Erythroblast (primary cell): ENCODE results near the gene NEB.

Source experiments
- GATA1 ChIP-seq: IDR thresholded peaks from 2 replicates; pipeline ENCODE4 v1.6.1; 2011; ENCODE audit warnings: low read depth, mild to moderate bottlenecking, control low read depth, low read length, moderate library complexity
- POLR2A ChIP-seq: IDR thresholded peaks from 2 replicates; pipeline ENCODE4 v1.6.1; 2011; ENCODE audit warnings: mild to moderate bottlenecking, low read length

GRCh38 chr2:151569167-151569566 lies 165.1 kb downstream of the NEB start:
- TF ChIP-seq POLR2A (no peak), GATA1 (no peak)
